ENCODE results near the gene KRT79.

Gene KRT79

GRCh38 chr12:52790427-52791270 is 43.5 kb downstream of the KRT79 start:
- Histone ChIP-seq H3K79me2 (ENCODE audit: control insufficient read depth, low read length) (no peaks in the 10 kb centered on the region), H3K4me2 (ENCODE audit: low read length) (no peak overlapping the region), H3K27me3 (ENCODE audit: control insufficient read depth, low read length) (no peaks in the 10 kb centered on the region)

GRCh38 chr12:52789637-52790426 is 44.3 kb downstream of the KRT79 start:
- H3K4me3 ChIP-seq (ENCODE audit: low read length), result no peak overlapping the region
- H3K4me2 ChIP-seq (ENCODE audit: low read length), result no peak overlapping the region
- no peaks in the 10 kb centered on the region for H3F3A ChIP-seq (ENCODE audit: control insufficient read depth, insufficient read depth)
- H3K9me3 ChIP-seq (ENCODE audit: control insufficient read depth, insufficient read depth, low read length), result no peaks in the 10 kb centered on the region
- no peaks in the 10 kb centered on the region for H3K9me2 ChIP-seq (replicated peaks; ENCODE audit: control insufficient read depth, low read length)
- no peaks in the 10 kb centered on the region for H3K4me1 ChIP-seq (ENCODE audit: control insufficient read depth, low read length)
- no peaks in the 10 kb centered on the region for H3K79me2 ChIP-seq (ENCODE audit: control insufficient read depth, low read length)
- TF ChIP-seq CTCF (IDR thresholded peaks at IDR 0.05; ENCODE audit: low read depth, low read length, poor library complexity, severe bottlenecking) (no peak), EZH2phosphoT487 (IDR thresholded peaks at IDR 0.05; ENCODE audit: borderline replicate concordance, low read length) (no peak)
- H3K27me3 ChIP-seq (ENCODE audit: control insufficient read depth, low read length), result peaks cover 4% of the 10 kb centered on the region; the same call in 1 of the 2 replicates
- no peaks in the 10 kb centered on the region for H4K20me1 ChIP-seq (ENCODE audit: control insufficient read depth, insufficient read depth, low read depth, low read length)
- no peaks in the 10 kb centered on the region for H3K36me3 ChIP-seq (ENCODE audit: control insufficient read depth, low read length)
- no peak overlapping the region for H3K27ac ChIP-seq (ENCODE audit: low read depth, low read length)

More at GRCh38 chr12:52790427-52791270, 43.5 kb downstream of the KRT79 start:
- H3F3A ChIP-seq (ENCODE audit: control insufficient read depth, insufficient read depth), result no peaks in the 10 kb centered on the region
- no peaks in the 10 kb centered on the region for H3K9me2 ChIP-seq (replicated peaks; ENCODE audit: control insufficient read depth, low read length)
- H3K4me1 ChIP-seq (ENCODE audit: control insufficient read depth, low read length), result no peaks in the 10 kb centered on the region
- H3K36me3 ChIP-seq (ENCODE audit: control insufficient read depth, low read length), result no peaks in the 10 kb centered on the region
- H4K20me1 ChIP-seq (ENCODE audit: control insufficient read depth, insufficient read depth, low read depth, low read length), result no peaks in the 10 kb centered on the region
- TF ChIP-seq EZH2phosphoT487 (IDR thresholded peaks at IDR 0.05; ENCODE audit: borderline replicate concordance, low read length) (no peak), CTCF (IDR thresholded peaks at IDR 0.05; ENCODE audit: low read depth, low read length, poor library complexity, severe bottlenecking) (no peak)
- no peak overlapping the region for H3K4me3 ChIP-seq (ENCODE audit: low read length)
- no peaks in the 10 kb centered on the region for H3K9me3 ChIP-seq (ENCODE audit: control insufficient read depth, insufficient read depth, low read length)
- no peak overlapping the region for H3K27ac ChIP-seq (ENCODE audit: low read depth, low read length)

- H3K27me3 ChIP-seq (ENCODE audit: control insufficient read depth, low read length), result peaks cover 6% of the 10 kb centered on the region; the same call in 1 of the 2 replicates
- TF ChIP-seq EZH2phosphoT487 (IDR thresholded peaks at IDR 0.05; ENCODE audit: borderline replicate concordance, low read length) (no peak), CTCF (IDR thresholded peaks at IDR 0.05; ENCODE audit: low read depth, low read length, poor library complexity, severe bottlenecking) (no peak)
- H3K4me2 ChIP-seq (ENCODE audit: low read length), result no peak overlapping the region
- no peak overlapping the region for H3K27ac ChIP-seq (ENCODE audit: low read depth, low read length)
- no peaks in the 10 kb centered on the region for H3K79me2 ChIP-seq (ENCODE audit: control insufficient read depth, low read length)
- H3F3A ChIP-seq (ENCODE audit: control insufficient read depth, insufficient read depth), result no peaks in the 10 kb centered on the region
- no peak overlapping the region for H3K4me3 ChIP-seq (ENCODE audit: low read length)
- H3K9me3 ChIP-seq (ENCODE audit: control insufficient read depth, insufficient read depth, low read length), result no peaks in the 10 kb centered on the region
- H3K4me1 ChIP-seq (ENCODE audit: control insufficient read depth, low read length), result no peaks in the 10 kb centered on the region
- H3K9me2 ChIP-seq (replicated peaks; ENCODE audit: control insufficient read depth, low read length), result no peaks in the 10 kb centered on the region
- no peaks in the 10 kb centered on the region for H3K36me3 ChIP-seq (ENCODE audit: control insufficient read depth, low read length)
- no peaks in the 10 kb centered on the region for H4K20me1 ChIP-seq (ENCODE audit: control insufficient read depth, insufficient read depth, low read depth, low read length)
These were observed 45.1 kb downstream of the KRT79 start for GRCh38 chr12:52788876-52789636.

Measured in DOHH2 (cell line).